H1 (cell line): ENCODE results near the gene CEP290. TPM values are rescaled to one million over a fixed set of nuclear protein-coding genes. Genes with fewer than 3 reads are reported as not detected.

Experiments
- CTCF ChIA-PET: fragments of 300-600 bp; sonication (Branson Sonifier 250); formaldehyde crosslinking; loops from one replicate; lab custom pipeline; 2021; ENCODE audit not compliant: partially characterized antibody; lab: Charles Lee
- POLR2A ChIA-PET: fragments of 300-600 bp; sonication (Branson Sonifier 250); formaldehyde crosslinking; loops from one replicate; lab custom pipeline; 2021; ENCODE audit warnings: inconsistent platforms; ENCODE audit not compliant: partially characterized antibody; lab: Charles Lee
- DNase-seq, 2 experiments: peaks; one replicate each; pipeline versions ENCODE4 v3.0.0 to v3.0.0-alpha.2; 2010 to 2022; ENCODE audit warnings: low spot score in 2 of 2, low read depth in 1 of 2, mixed read lengths in 1 of 2
- FAIRE-seq: peaks from 2 replicates; lab custom pipeline; 2011; peaks lifted over from hg19 to GRCh38; lab: Jason Lieb, UNC
- H2AFZ ChIP-seq: 2 replicates; pipeline ENCODE4 v1.8.1; 2012; ENCODE audit warnings: low read length, inconsistent platforms
- H2AK5ac ChIP-seq: 2 replicates; pipeline ENCODE4 v1.6.1; 2013; ENCODE audit warnings: low read depth, low read length
- H2BK120ac ChIP-seq: replicated peaks from 2 replicates; pipeline ENCODE3; 2013; ENCODE audit warnings: low read depth, low read length, inconsistent platforms
- H2BK12ac ChIP-seq: 2 replicates; pipeline ENCODE4 v1.6.1; 2013; ENCODE audit warnings: low read depth, low read length
- H2BK15ac ChIP-seq: 2 replicates; pipeline ENCODE4 v1.6.1; 2013; ENCODE audit warnings: low read length
- H2BK20ac ChIP-seq: 2 replicates; pipeline ENCODE4 v1.6.1; 2013; ENCODE audit warnings: low read length
- H2BK5ac ChIP-seq: 2 replicates; pipeline ENCODE4 v1.6.1; 2013; ENCODE audit warnings: low read depth, low read length
- H3K14ac ChIP-seq: 2 replicates; pipeline ENCODE4 v1.6.1; 2013; ENCODE audit warnings: inconsistent platforms; ENCODE audit not compliant: insufficient read length
- H3K18ac ChIP-seq: 2 replicates; pipeline ENCODE4 v1.6.1; 2013; ENCODE audit warnings: low read length; ENCODE audit errors: extremely low read depth
- H3K23ac ChIP-seq: 2 replicates; pipeline ENCODE4 v1.6.1; 2013; ENCODE audit warnings: inconsistent platforms; ENCODE audit not compliant: insufficient read length
- H3K23me2 ChIP-seq: 2 replicates; pipeline ENCODE4 v1.6.1; 2013; ENCODE audit warnings: low read depth, low read length
- H3K27ac ChIP-seq: 2 replicates; pipeline ENCODE4 v1.6.1; 2011; ENCODE audit warnings: low read depth, low read length, inconsistent platforms
- H3K27me3 ChIP-seq, 4 experiments: replicated peaks in 1 of 4; 1 replicate in 1 of 4; 2 replicates in 3 of 4; pipeline versions ENCODE4 v1.6.1 to v1.8.1; 2011 to 2013; ENCODE audit warnings: low read length in 3 of 4, mild to moderate bottlenecking in 3 of 4, inconsistent platforms in 2 of 4, mixed read lengths in 2 of 4, moderate library complexity in 1 of 4; ENCODE audit not compliant: control insufficient read depth in 3 of 4, insufficient read depth in 3 of 4; ENCODE audit errors: extremely low read depth in 1 of 4
- H3K36me3 ChIP-seq, 4 experiments: 2 replicates each; pipeline versions ENCODE4 v1.6.1 to v1.8.1; 2011 to 2013; ENCODE audit warnings: mild to moderate bottlenecking in 4 of 4, low read length in 3 of 4, moderate library complexity in 2 of 4, control low read depth in 1 of 4, inconsistent platforms in 1 of 4; ENCODE audit not compliant: insufficient read depth in 4 of 4, control insufficient read depth in 2 of 4
- H3K4ac ChIP-seq: replicated peaks from 2 replicates; pipeline ENCODE3; 2013; ENCODE audit warnings: low read length, low read depth, mixed read lengths, inconsistent platforms; ENCODE audit not compliant: insufficient read length
- H3K4me1 ChIP-seq, 4 experiments: replicated peaks in 1 of 4; 1 replicate in 1 of 4; 2 replicates in 3 of 4; pipeline versions ENCODE4 v1.6.1 to v1.8.1; 2011 to 2013; ENCODE audit warnings: low read length in 3 of 4, inconsistent platforms in 2 of 4, mixed read lengths in 1 of 4; ENCODE audit not compliant: insufficient read depth in 4 of 4, control insufficient read depth in 3 of 4
- H3K4me2 ChIP-seq, 2 experiments: 2 replicates each; pipeline versions ENCODE4 v1.6.1 to v1.8.1; 2011 to 2013; ENCODE audit warnings: low read depth in 2 of 2, low read length in 2 of 2, control low read depth in 1 of 2, inconsistent platforms in 1 of 2, mild to moderate bottlenecking in 1 of 2; ENCODE audit not compliant: insufficient read depth in 1 of 2
- H3K4me3 ChIP-seq, 4 experiments: fragments of 200-600, 300-600 bp in 1 of 4; sonication (generic), shearing (Covaris generic), sonication (Bioruptor Twin) in 1 of 4; 2 replicates each; pipeline versions ENCODE4 v1.5.1 to v1.8.1; 2011 to 2016; ENCODE audit warnings: low read length in 4 of 4, low read depth in 3 of 4, control low read depth in 2 of 4, inconsistent platforms in 2 of 4, mild to moderate bottlenecking in 2 of 4, mixed read lengths in 1 of 4, moderate library complexity in 1 of 4; ENCODE audit not compliant: insufficient read depth in 2 of 4; ENCODE audit errors: extremely low read depth in 1 of 4
- H3K56ac ChIP-seq: replicated peaks from 2 replicates; pipeline ENCODE3; 2013; ENCODE audit warnings: low read depth, mild to moderate bottlenecking, mixed read lengths, low read length, inconsistent platforms; ENCODE audit not compliant: insufficient read length
- H3K79me1 ChIP-seq: 2 replicates; pipeline ENCODE4 v1.6.1; 2013; ENCODE audit warnings: low read depth, low read length, control low read depth
- H3K79me2 ChIP-seq, 2 experiments: 2 replicates each; pipeline versions ENCODE4 v1.6.1 to v1.8.1; 2012 to 2013; ENCODE audit warnings: low read length in 2 of 2, mild to moderate bottlenecking in 2 of 2, inconsistent platforms in 1 of 2; ENCODE audit not compliant: insufficient read depth in 2 of 2, control insufficient read depth in 1 of 2
- H3K9ac ChIP-seq, 4 experiments: replicated peaks in 1 of 4; 1 replicate in 1 of 4; 2 replicates in 3 of 4; pipeline versions ENCODE4 v1.6.1 to v1.8.1; 2011 to 2013; ENCODE audit warnings: low read depth in 3 of 4, low read length in 3 of 4, control low read depth in 2 of 4, mild to moderate bottlenecking in 2 of 4, moderate library complexity in 2 of 4, inconsistent platforms in 1 of 4; ENCODE audit errors: extremely low read depth in 1 of 4
- H3K9me3 ChIP-seq, 2 experiments: 2 replicates each; pipeline versions ENCODE4 v1.6.1 to v1.8.1; 2012 to 2013; ENCODE audit warnings: mild to moderate bottlenecking in 2 of 2, moderate library complexity in 2 of 2, control low read depth in 1 of 2, inconsistent platforms in 1 of 2, low read depth in 1 of 2, low read length in 1 of 2, mixed read lengths in 1 of 2; ENCODE audit not compliant: insufficient read depth in 2 of 2
- H4K20me1 ChIP-seq, 2 experiments: replicated peaks in 1 of 2; 2 replicates each; pipeline versions ENCODE3 to v1.8.1; 2011 to 2013; ENCODE audit warnings: inconsistent platforms in 2 of 2, low read length in 2 of 2, mild to moderate bottlenecking in 1 of 2; ENCODE audit not compliant: insufficient read depth in 2 of 2, control insufficient read depth in 1 of 2
- H4K5ac ChIP-seq: 2 replicates; pipeline ENCODE4 v1.6.1; 2013; ENCODE audit warnings: low read length, low read depth, mixed read lengths, inconsistent platforms; ENCODE audit not compliant: insufficient read length
- H4K8ac ChIP-seq: 2 replicates; pipeline ENCODE4 v1.8.0; 2013; ENCODE audit warnings: mild to moderate bottlenecking, moderate library complexity, low read length, inconsistent platforms; ENCODE audit not compliant: insufficient read depth; ENCODE audit errors: extremely low read depth
- H4K91ac ChIP-seq: replicated peaks from 2 replicates; pipeline ENCODE3; 2013; ENCODE audit warnings: low read length, mixed read lengths, inconsistent platforms; ENCODE audit not compliant: insufficient read length
- CTCF ChIP-seq, 3 experiments: IDR thresholded peaks; 1 replicate in 2 of 3; 2 replicates in 1 of 3; pipeline versions ENCODE4 v1.5.1 to v1.6.1; 2011; ENCODE audit warnings: low read length in 3 of 3, mild to moderate bottlenecking in 3 of 3, inconsistent platforms in 2 of 3, low read depth in 1 of 3, moderate library complexity in 1 of 3; ENCODE audit not compliant: insufficient read depth in 1 of 3; ENCODE audit errors: control extremely low read depth in 1 of 3
- JUND ChIP-seq: IDR thresholded peaks from 2 replicates; pipeline ENCODE4 v1.6.1; 2011; ENCODE audit warnings: mild to moderate bottlenecking, improper control_type of control experiment, low read length
- PHF8 ChIP-seq: fragments of 200-600 bp; sonication (generic); conservative IDR thresholded peaks from 2 replicates; pipeline ENCODE4 v1.7.1; 2012; ENCODE audit warnings: low read depth, mild to moderate bottlenecking, inconsistent platforms, low read length, moderate library complexity
- SIN3A ChIP-seq, 2 experiments: IDR thresholded peaks in 1 of 2; conservative IDR thresholded peaks in 1 of 2; 2 replicates each; pipeline ENCODE4 v1.6.1; 2011 to 2012; ENCODE audit warnings: low read length in 2 of 2, improper control_type of control experiment in 1 of 2, low read depth in 1 of 2, mild to moderate bottlenecking in 1 of 2
- SIX5 ChIP-seq: IDR thresholded peaks from 2 replicates; pipeline ENCODE4 v1.6.1; 2011; ENCODE audit warnings: mild to moderate bottlenecking, low read depth, low read length
- SP1 ChIP-seq: IDR thresholded peaks from 2 replicates; pipeline ENCODE4 v1.6.1; 2011; ENCODE audit warnings: low read depth, low read length
- WGBS, 2 experiments: shearing (Covaris generic) in 1 of 2; methylation state at CpG; one replicate each; pipeline versions ENCODE4 v1.1.6 to v1.1.7; 2013 to 2015; ENCODE audit warnings: low lambda C conversion rate in 2 of 2, mixed read lengths in 2 of 2, inconsistent platforms in 1 of 2, low coverage in 1 of 2, missing lambda C conversion rate in 1 of 2; ENCODE audit not compliant: insufficient replicate concordance in 2 of 2, insufficient coverage in 1 of 2, insufficient read length in 1 of 2; ENCODE audit errors: extremely low coverage in 1 of 2, missing lambda C conversion rate in 1 of 2; 5-methylcytosine and 5-hydroxymethylcytosine counted together
- polyA plus RNA-seq, 7 experiments: library from polyadenylated mRNA; depleted of rRNA in 3 of 7; stranded (reverse) in 5 of 7; unstranded in 2 of 7; fragments of >200 nt in 5 of 7; fragments of 200-250 nt in 2 of 7; gene quantifications; 1 replicate in 5 of 7; 2 replicates in 1 of 7; 4 replicates in 1 of 7; pipeline versions ENCODE4 v1.2.1 to v1.2.3, GENCODE V29; 2011 to 2013; ENCODE audit warnings: missing spikeins in 2 of 7, mixed read lengths in 2 of 7
- total RNA-seq: library from RNA; stranded (reverse); fragmentation: NEBNext Ultra II Directional; extraction: Animal tissue kit (Norgen Biotek cat#: 25700); gene quantifications from 2 replicates; pipeline ENCODE4 v1.2.1, GENCODE V29; 2021

Gene CEP290
- total and polyA plus RNA-seq, 2 of the 8 experiments (the other 6 are each of a cell fraction or from before 2014, with no cell fraction given) = 2.1 to 5.9 TPM

GRCh38 chr12:88127099-88127498 lies 14.8 kb downstream of the CEP290 start:
- Histone ChIP-seq H2BK20ac (no peak overlapping the region), H2BK5ac (no peak overlapping the region), H3K27me3 (no peaks in the 10 kb centered on the region), H4K20me1 (no peaks in the 10 kb centered on the region), H3K79me1 (no peaks in the 10 kb centered on the region), H2BK120ac (no peak overlapping the region), H3K9ac (no peak overlapping the region), H3K23me2 (no peaks in the 10 kb centered on the region; the same call in 1 of the 2 replicates), H3K9me3 (no peaks in the 10 kb centered on the region), H3K36me3 (peaks cover 0 to 10% (median 0%) of the 10 kb centered on the region in 4 experiments; a peak in 2 of 8 replicates), H2AFZ (no peak overlapping the region), H3K56ac (no peak overlapping the region), H4K91ac (no peak overlapping the region), H3K4me1 (no peaks in the 10 kb centered on the region), H2AK5ac (no peak overlapping the region), H4K8ac (no peak overlapping the region), H3K27ac (no peak overlapping the region), H4K5ac (no peak overlapping the region), H3K14ac (no peak overlapping the region), H3K79me2 (no peaks in the 10 kb centered on the region), H3K18ac (no peak overlapping the region), H3K23ac (no peak overlapping the region), H2BK15ac (no peak overlapping the region), H2BK12ac (no peak overlapping the region), H3K4ac (no peak overlapping the region), H3K4me3 (no peak overlapping the region), H3K4me2 (no peak overlapping the region)
- no peak for FAIRE-seq
- CTCF ChIA-PET = no interaction called here
- TF ChIP-seq SIX5 = no peak
- TF ChIP-seq SP1 = no peak
- no peak for TF ChIP-seq SIN3A (conservative IDR thresholded peaks at IDR 0.05 in 1 of 2, IDR thresholded peaks at IDR 0.05 in 1 of 2; ENCODE audit: low read depth in 1 of 2, low read length in 2 of 2)
- TF ChIP-seq JUND = no peak
- TF ChIP-seq PHF8 = no peak
- TF ChIP-seq CTCF (IDR thresholded peaks at IDR 0.05; ENCODE audit: control extremely low read depth in 1 of 3, insufficient read depth in 1 of 3, low read depth in 1 of 3, low read length in 3 of 3) = no peak
- 95% methylated on average over 3 of the region's 3 CpGs; no CpG with 5 or more reads in 1 of the 2 experiments for WGBS, 2 experiments
- POLR2A ChIA-PET = no interaction called here
- DNase-seq = no peak
